ENCODE data around the gene RNU1-4. TPM values are rescaled to one million over a fixed set of nuclear protein-coding genes. Genes with fewer than 3 reads are reported as not detected.
"Not testable (repeated sequence)": the region's sequence is repeated elsewhere in the genome, so short reads cannot be mapped to it uniquely, and the experiment has no call there.

The RNU1-4 gene
- total RNA-seq: 1,000 to 10,000 TPM; 1,390 to 1,409 TPM

GRCh38 chr1:16740047-16740964 lies at the start of gene RNU1-4:
RNU1-4 (plus strand) TSS chr1:16740516.
- intact Hi-C loops (cut with micrococcal nuclease); POLR2A ChIA-PET; DNase-seq; H3K4me1 Mint-ChIP-seq (ENCODE audit: low read depth); H3K27me3 Mint-ChIP-seq; H3K27ac Mint-ChIP-seq; CTCF ChIA-PET; H3K36me3 Mint-ChIP-seq; H3K4me3 Mint-ChIP-seq; H3K9me3 Mint-ChIP-seq: not testable (repeated sequence)

DNA sequence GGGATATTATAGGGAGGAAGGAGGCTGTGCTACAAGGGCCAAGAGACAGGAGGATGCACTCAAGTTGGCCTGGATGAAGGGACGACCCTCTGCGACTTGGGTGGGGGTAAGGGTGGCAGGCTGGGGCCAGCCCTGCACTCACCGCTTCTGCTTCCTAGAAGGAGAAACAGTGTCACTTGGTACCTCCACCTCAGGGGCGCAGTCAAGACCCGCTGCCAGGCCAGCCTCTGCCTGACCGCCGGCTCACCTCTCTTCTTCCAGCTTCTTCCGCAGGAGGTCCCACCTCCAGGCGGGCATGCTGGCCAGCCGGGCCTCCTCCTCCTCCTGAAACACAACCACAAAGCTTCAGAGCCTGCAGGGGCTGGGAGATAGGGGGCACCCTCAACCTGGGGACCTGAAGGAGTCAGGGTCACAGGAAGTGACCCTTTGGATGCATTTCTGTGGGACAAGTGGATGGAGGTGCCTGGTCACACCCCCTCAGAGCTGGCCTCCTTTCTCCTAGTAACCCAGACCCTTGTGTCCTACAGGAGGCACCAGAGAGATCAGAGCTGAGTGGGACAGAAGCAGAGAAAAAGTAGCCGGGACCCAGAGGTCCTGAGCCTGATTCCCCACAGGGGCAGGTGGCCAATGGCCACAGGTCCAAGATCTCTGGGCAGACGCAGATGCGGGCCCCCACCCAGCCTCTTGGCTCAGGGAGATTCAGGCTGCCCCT lies 49.2 kb upstream of the RNU1-4 start:
- H3K27me3 Mint-ChIP-seq; H3K36me3 Mint-ChIP-seq; CTCF ChIA-PET; DNase-seq; H3K4me1 Mint-ChIP-seq (ENCODE audit: low read depth); POLR2A ChIA-PET; H3K4me3 Mint-ChIP-seq; H3K27ac Mint-ChIP-seq; H3K9me3 Mint-ChIP-seq; intact Hi-C loops (cut with micrococcal nuclease): not testable (repeated sequence)

DNA sequence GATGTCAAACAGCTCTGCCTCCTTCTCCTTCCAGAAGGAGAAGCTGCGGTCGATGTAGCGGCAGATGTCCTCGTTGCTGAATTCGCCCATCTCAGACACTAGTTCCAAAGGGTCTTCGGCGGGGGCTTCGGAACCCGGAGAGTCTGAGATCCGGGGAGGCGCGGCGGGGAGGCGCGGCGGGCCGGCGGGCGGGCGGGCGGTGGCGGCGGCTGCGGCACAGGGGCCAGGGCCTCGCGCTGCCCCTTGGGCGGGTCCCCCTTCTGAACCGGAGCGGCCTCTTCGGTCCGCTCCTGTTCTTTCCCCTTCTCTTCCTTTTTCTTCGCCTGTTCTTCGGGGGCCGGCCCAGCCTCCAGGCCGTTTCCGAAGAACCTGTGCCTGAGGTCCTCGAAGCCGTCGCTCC lies 48.0 kb upstream of the RNU1-4 start:
- H3K27me3 Mint-ChIP-seq; H3K4me1 Mint-ChIP-seq (ENCODE audit: low read depth); H3K4me3 Mint-ChIP-seq; intact Hi-C loops (cut with micrococcal nuclease); CTCF ChIA-PET; DNase-seq; POLR2A ChIA-PET; H3K36me3 Mint-ChIP-seq; H3K27ac Mint-ChIP-seq; H3K9me3 Mint-ChIP-seq: not testable (repeated sequence)

DNA sequence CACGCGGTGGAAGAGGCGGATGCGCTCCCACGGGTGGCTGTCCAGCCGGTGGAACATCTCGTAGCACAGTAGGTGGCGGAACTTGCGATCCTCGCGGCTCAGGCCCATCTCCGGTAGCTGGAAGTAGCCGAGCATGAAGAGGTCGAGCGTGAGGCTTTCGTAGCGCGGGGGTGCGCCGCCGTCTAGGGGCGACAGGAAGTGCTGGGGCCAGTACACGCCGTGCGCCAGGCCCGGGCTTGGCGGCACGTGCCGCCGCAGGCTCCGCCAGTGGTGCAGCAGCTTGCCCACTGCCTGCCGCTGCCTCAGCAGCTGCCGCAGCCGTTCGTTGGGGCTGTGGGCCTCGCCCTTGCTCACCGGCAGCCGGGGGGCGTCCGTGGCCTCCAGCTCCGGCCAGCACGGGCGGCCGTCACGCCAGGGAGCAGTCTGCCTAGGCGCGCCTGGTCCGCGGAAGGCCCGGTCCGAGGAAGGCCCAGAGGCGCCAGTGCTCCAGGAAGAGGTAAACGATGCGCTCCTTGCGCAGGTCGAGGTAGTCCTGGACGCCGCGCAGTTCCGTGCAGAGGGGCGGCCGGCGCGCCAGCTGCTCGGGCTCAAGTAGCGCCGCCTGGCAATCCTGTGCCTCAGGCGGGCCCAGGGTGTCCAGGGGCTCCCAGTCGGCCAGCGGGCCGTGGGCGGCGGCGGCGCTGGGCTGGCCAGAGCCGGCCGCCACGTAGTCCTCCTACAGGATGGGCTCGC lies 47.4 kb upstream of the RNU1-4 start:
- H3K36me3 Mint-ChIP-seq; H3K27me3 Mint-ChIP-seq; intact Hi-C loops (cut with micrococcal nuclease); H3K4me1 Mint-ChIP-seq (ENCODE audit: low read depth); DNase-seq; H3K27ac Mint-ChIP-seq; POLR2A ChIA-PET; H3K9me3 Mint-ChIP-seq; H3K4me3 Mint-ChIP-seq: not testable (repeated sequence)
- CTCF ChIA-PET: interaction anchor here (1.1 to 4.7 kb wide), 2 partner anchors 11 to 15 kb away, joined by 3 to 25 read pairs; no protein-coding TSS in a partner anchor

- H3K4me3 Mint-ChIP-seq; H3K27me3 Mint-ChIP-seq; H3K27ac Mint-ChIP-seq; DNase-seq; H3K9me3 Mint-ChIP-seq; H3K36me3 Mint-ChIP-seq; POLR2A ChIA-PET; H3K4me1 Mint-ChIP-seq (ENCODE audit: low read depth); intact Hi-C loops (cut with micrococcal nuclease): not testable (repeated sequence)
- CTCF ChIA-PET: interaction anchor here (1.1 to 4.7 kb wide), 4 partner anchors 9 to 23 kb away, joined by 3 to 25 read pairs (median 3); no protein-coding TSS in a partner anchor
Observed at GRCh38 chr1:16693449-16694307, 46.6 kb upstream of the RNU1-4 start.

- H3K4me1 Mint-ChIP-seq (ENCODE audit: low read depth); H3K27ac Mint-ChIP-seq; POLR2A ChIA-PET; H3K9me3 Mint-ChIP-seq; intact Hi-C loops (cut with micrococcal nuclease); H3K27me3 Mint-ChIP-seq; H3K36me3 Mint-ChIP-seq; DNase-seq; H3K4me3 Mint-ChIP-seq: not testable (repeated sequence)
- CTCF ChIA-PET: interaction anchor here (1.1 to 4.7 kb wide), 4 partner anchors 9 to 22 kb away, joined by 3 to 25 read pairs (median 3); no protein-coding TSS in a partner anchor
Observed at GRCh38 chr1:16694308-16694702, 46.0 kb upstream of the RNU1-4 start.

GRCh38 chr1:16696507-16697150 lies 43.7 kb upstream of the RNU1-4 start:
- H3K27ac Mint-ChIP-seq; POLR2A ChIA-PET; H3K4me3 Mint-ChIP-seq; H3K36me3 Mint-ChIP-seq; DNase-seq; H3K27me3 Mint-ChIP-seq; intact Hi-C loops (cut with micrococcal nuclease); H3K4me1 Mint-ChIP-seq (ENCODE audit: low read depth); H3K9me3 Mint-ChIP-seq: not testable (repeated sequence)
- CTCF ChIA-PET: interaction anchor here (4.7 kb wide), 1 partner anchor 11 kb away, joined by 25 read pairs; no protein-coding TSS in a partner anchor

DNA sequence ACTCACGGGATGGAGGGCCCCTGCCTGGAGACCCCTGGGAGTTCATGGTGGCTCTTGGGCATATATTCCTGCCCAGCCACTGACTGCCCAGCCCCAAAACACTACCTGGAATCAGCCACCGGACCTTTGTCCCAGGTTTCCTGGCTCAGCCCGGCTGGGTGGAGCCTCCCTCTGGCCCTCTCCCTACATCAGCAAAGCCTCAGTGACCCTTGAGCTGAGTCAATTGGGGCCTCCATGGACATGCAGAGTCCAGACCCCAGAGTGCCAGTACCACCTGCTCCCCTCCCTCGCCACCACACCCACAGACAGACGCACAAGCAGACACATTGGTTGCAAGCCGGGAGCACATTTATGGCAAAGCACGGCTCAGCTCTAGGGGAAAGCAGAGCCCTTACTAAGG lies 43.2 kb upstream of the RNU1-4 start:
- H3K36me3 Mint-ChIP-seq; H3K27me3 Mint-ChIP-seq; intact Hi-C loops (cut with micrococcal nuclease); DNase-seq; H3K9me3 Mint-ChIP-seq; H3K27ac Mint-ChIP-seq; H3K4me3 Mint-ChIP-seq; H3K4me1 Mint-ChIP-seq (ENCODE audit: low read depth); POLR2A ChIA-PET: not testable (repeated sequence)
- CTCF ChIA-PET: interaction anchor here (4.7 kb wide), 1 partner anchor 11 kb away, joined by 25 read pairs; no protein-coding TSS in a partner anchor

GRCh38 chr1:16699440-16699839 lies 40.9 kb upstream of the RNU1-4 start:
- DNase-seq; H3K4me3 Mint-ChIP-seq; intact Hi-C loops (cut with micrococcal nuclease); H3K4me1 Mint-ChIP-seq (ENCODE audit: low read depth); POLR2A ChIA-PET; H3K27ac Mint-ChIP-seq; H3K9me3 Mint-ChIP-seq; H3K36me3 Mint-ChIP-seq: not testable (repeated sequence)
- peaks cover 14% of the 10 kb centered on the region for H3K27me3 Mint-ChIP-seq
- CTCF ChIA-PET: interaction anchor here (1.4 kb wide), 1 partner anchor 83 kb away, joined by 3 read pairs; no protein-coding TSS in a partner anchor

- POLR2A ChIA-PET; intact Hi-C loops (cut with micrococcal nuclease): not testable (repeated sequence)
- CTCF ChIA-PET: interaction anchor here (1.4 kb wide), 1 partner anchor 84 kb away, joined by 3 read pairs; no protein-coding TSS in a partner anchor
Observed at GRCh38 chr1:16700138-16700895, 40.0 kb upstream of the RNU1-4 start.

More at GRCh38 chr1:16700138-16700895, 40.0 kb upstream of the RNU1-4 start:
- H3K4me1 Mint-ChIP-seq (ENCODE audit: low read depth); H3K27ac Mint-ChIP-seq; H3K9me3 Mint-ChIP-seq; H3K4me3 Mint-ChIP-seq; H3K36me3 Mint-ChIP-seq; DNase-seq: not testable (repeated sequence)
- peaks cover 13% of the 10 kb centered on the region for H3K27me3 Mint-ChIP-seq

Data from activated CD4-positive, alpha-beta memory T cell treated with anti-CD3 and anti-CD28 coated beads for 36 hours (primary cell).